ENCODE measurements around the gene SUSD3.

DNA sequence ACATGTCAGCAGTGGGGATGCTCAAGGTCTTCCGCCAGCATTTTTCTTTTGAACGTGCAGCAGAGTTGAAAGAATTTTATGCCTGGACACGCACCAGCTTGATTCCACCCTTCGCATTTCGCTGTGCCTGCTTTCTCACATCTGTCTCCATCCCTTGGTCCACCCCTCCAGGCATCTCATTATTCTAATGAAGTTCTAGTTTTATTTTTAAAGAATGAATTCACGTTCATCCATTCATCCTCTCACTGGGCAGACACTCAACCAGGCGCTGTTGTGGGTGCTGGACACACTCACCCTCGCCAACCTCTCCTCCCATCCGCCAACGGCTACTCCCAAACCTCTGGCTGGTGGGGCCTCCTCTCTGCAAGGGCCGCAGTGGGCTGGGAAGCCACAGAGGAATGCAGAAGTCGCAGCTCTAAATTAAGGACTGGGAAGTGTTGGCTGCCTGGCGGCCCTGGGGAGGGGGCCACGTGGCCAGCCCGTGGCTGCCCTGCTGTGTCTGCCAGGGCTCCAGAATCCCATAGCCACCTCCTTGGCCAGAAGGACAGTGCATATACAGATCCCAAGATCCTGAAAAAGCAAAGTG, 6.7 kb downstream of the SUSD3 start:
- TF ChIP-seq CTCF (IDR thresholded peaks at IDR 0.05) (no peak), POLR2A (IDR thresholded peaks at IDR 0.05) (no peak)
